HG03064 (cell line): ENCODE data around the gene RNF130.
"Not testable (repeated sequence)": the region's sequence is repeated elsewhere in the genome, so short reads cannot be mapped to it uniquely, and the experiment has no call there.

Source experiments
- ATAC-seq: cut with Tn5 transposase; IDR thresholded peaks from one replicate; pipeline ENCODE4 v1.9.1; 2021; ENCODE audit warnings: low read depth; ENCODE audit not compliant: unreplicated experiment

Gene RNF130

GRCh38 chr5:180104168-180104530, 32.6 kb upstream of the RNF130 start:
- no peak for ATAC-seq

GRCh38 chr5:180103487-180104167, 32.1 kb upstream of the RNF130 start:
- ATAC-seq: no peak

GRCh38 chr5:180102636-180103035, 31.1 kb upstream of the RNF130 start:
- no peak for ATAC-seq

DNA sequence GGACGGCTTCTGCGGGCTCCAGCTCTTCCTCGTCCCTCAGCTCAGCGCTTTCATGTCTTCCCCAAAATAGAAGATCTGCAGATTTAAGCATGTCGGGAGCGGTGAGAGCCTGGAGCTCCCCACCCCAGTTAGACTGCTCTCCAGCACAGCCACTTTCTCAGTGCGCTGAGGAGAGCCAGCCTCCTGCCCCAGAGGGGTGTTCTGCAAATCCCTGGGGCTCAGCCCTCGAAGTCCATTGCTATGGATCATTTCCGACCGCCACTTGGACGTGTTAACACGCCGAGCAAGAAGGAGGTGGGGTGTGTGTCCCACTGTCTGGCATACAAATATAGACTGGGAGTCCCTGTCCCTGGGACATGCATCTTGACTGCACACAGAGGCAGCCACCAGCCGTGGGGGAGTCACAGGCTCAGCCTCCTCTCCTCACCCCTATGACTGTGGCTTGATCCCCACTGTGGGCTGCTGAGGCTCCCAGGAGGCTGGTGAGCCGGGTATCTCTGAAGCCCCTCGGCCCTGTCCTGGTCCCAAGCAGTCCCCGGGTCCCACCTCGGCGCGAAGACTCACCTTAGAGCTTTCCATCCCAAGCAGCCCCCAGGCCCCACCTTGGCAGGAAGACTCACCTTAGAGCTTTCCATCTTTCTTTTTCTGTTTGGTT, 30.0 kb upstream of the RNF130 start:
- no peak for ATAC-seq

- ATAC-seq: no peak
These were observed 29.3 kb upstream of the RNF130 start for GRCh38 chr5:180100621-180101450.

DNA sequence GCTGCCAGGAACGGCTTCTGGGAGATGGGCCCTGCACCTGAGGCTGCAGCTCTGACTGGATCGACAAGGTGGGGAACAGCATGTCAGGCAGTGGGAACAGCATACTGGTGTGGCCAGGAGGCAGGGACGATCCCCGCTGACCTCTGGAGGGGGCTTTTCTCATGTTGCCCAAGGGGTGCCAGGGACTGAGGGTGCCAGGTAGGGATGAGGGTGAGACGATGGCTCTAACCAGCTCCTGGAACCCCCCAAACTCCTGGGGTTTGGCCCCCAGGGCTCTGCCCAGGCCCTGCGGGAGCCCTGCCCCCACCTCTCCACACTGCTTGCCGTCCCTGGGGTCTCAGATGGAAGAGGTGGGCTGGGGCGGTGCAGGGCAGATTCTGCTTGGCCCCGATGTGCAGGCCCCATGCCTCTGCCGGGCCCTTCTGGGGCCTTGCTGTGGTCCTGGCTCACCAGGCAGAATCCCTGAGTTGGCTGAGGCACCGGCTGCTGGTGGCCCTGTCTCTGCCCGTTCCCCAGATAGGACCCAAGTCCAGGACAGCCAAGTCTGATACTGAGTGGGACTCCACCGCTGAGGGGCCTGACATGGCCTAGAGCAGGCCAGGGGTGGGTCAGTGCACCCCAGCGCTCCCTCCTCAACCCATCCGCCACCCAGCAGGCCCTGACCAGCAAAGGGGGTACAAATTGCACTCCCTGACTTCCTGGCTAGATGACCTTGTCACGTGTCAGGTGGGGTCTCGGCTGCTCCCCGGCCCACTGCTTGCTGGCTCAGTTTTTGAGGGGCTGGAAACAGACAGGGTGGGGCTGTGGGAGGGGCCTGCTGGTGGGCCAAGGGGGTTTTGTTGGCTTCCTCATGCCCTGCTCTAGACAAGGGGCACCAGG, 28.4 kb upstream of the RNF130 start:
- ATAC-seq: no peak

DNA sequence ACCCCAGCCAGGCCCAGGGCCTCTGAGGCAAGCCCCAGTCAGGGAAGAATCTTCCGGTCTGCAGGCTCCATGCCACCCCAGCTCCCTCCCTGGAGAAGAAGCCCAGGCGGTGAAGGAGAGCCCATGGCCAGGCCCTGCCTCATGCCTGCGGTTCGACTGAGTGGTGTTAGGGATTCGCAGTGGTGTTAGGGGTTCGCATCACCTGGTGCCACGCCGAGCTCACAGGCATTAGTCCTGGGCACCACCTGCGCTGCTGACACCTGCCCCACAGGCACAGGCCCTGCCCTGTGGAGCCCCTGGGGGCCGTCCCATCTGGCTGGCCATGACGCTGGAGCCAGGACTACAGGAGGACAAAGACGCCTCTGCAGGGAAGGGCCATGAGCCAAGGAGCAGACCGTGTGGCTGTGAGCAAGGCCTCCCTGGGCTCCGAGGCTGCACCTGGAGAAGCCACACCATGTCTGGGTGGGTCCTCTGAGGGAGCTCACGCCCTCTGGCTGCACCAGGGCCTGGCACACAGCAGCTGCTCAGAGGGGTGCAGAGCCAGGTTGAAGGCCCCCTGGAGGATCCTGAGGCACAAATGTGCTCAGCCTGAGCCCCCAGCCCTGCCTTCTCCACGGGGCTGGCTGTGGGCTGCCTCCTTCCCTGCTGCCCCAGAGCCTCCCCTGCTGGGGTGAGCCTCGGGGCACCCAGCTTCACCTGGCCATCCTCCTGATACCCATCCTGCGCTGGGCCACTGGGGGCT, 27.6 kb upstream of the RNF130 start:
- no peak for ATAC-seq

GRCh38 chr5:180098526-180098925, 27.0 kb upstream of the RNF130 start:
- no peak for ATAC-seq

DNA sequence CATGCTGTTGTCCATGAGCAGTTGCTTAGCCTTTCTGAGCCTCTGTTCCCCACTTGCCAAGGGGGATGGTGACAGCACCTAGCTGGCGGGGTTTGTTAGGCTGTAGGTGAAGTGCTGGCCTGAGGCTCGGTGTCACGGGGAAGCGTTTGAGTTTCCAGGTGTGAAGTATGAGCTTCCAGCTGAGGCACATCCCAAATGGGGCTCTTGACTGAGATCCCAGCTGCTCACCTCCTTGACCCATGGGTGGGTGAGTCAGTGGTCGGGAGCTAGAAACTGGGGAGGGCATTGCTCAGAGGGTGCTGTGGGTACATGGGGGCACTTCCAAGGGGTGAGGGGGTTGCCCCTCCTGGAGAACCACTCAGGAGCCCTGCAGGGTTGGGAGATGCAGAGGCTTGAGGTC, 26.4 kb upstream of the RNF130 start:
- no peak for ATAC-seq

- ATAC-seq: no peak
These were observed 25.8 kb upstream of the RNF130 start for GRCh38 chr5:180097163-180097894.

DNA sequence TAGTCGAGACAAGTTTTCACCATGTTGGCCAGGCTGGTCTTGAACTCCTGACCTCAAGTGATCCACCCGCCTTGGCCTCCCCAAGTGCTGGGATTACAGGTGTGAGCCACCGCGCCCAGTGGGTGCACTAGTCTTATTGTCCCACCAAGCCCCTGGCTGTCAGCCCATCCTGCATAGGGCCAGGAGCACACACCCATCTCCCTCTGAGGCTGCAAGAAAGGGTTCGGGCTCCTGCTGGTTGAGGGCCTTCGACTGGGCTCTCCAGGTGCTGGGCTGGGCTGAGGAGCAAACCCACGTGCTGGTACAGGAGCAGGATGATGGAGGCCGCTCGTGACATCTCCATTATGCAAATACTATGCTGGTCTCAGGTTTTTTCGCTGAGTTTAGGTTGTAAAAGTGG, 25.1 kb upstream of the RNF130 start:
- ATAC-seq: no peak

DNA sequence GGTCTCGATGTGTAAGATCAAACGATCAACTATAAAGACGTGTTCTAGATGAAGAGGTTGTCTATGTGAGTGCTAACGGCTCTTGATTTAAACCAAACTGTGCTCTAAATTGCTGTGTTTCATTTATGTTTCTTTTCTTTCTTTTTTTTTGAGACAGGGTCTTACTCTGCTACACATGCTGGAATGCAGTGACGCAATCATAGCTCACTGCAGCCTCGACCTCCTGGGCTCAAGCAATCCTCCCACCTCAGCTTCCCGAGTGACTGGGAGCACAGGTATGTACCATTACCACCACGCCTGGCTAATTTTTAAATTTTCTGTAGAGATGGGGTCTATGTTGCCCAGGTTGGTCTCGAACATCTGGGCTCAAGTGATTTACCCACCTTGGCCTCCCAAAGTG, 24.0 kb upstream of the RNF130 start:
- ATAC-seq: no peak

- ATAC-seq: no peak
These were observed 22.3 kb upstream of the RNF130 start for GRCh38 chr5:180093651-180094382.

DNA sequence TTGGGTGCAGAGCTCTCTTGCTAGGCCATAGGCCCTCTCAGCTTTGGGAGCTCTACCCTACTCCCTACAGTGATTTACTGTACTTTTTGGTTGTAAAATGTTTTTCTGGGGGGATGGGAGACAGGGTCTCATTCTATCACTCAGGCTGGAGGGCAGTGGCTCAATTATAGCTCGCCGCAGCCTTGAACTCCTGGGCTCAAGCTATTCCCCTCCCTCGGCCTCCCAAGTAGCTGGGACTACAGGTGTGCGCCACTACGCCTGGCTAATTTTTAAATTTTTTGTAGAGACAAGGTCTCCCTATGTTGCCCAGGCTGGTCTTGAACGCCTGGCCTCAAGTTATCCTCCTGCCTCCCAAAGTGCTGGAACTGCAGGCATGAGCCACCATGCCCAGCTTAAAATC, 21.7 kb upstream of the RNF130 start:
- ATAC-seq: no peak

- no peak for ATAC-seq
These were observed 19.4 kb upstream of the RNF130 start for GRCh38 chr5:180090769-180091546.

- no peak for ATAC-seq
These were observed 18.7 kb upstream of the RNF130 start for GRCh38 chr5:180090098-180090768.

GRCh38 chr5:180089628-180090027, 18.1 kb upstream of the RNF130 start:
- not testable (repeated sequence) for ATAC-seq
